22Rv1 (cell line): ENCODE measurements around the gene CAMSAP1.

ENCODE experiments used
- H3K27ac ChIP-seq: fragments of 450-650 bp; 2 replicates; pipeline ENCODE4 v1.5.1; 2017
- CTCF ChIP-seq: fragments of 450-650 bp; IDR thresholded peaks from 2 replicates; pipeline ENCODE4 v1.5.1; 2017; ENCODE audit warnings: mild to moderate bottlenecking
- ZFX ChIP-seq: fragments of 450-650 bp; IDR thresholded peaks from 2 replicates; pipeline ENCODE4 v1.6.1; 2017; ENCODE audit warnings: antibody characterized with exemption, borderline replicate concordance

Gene CAMSAP1

GRCh38 chr9:135821733-135822373 lies 85.5 kb downstream of the CAMSAP1 start:
- no peak overlapping the region for H3K27ac ChIP-seq
- TF ChIP-seq ZFX (no peak), CTCF (no peak)

- no peak for TF ChIP-seq ZFX
- no peak overlapping the region for H3K27ac ChIP-seq
These were observed 86.2 kb downstream of the CAMSAP1 start for GRCh38 chr9:135821116-135821515.

- TF ChIP-seq ZFX (no peak), CTCF (no peak)
- no peak overlapping the region for H3K27ac ChIP-seq
These were observed 86.7 kb downstream of the CAMSAP1 start for GRCh38 chr9:135820661-135821060.

GRCh38 chr9:135819905-135820304 lies 87.4 kb downstream of the CAMSAP1 start:
- TF ChIP-seq CTCF (peak; percentile 44), ZFX (no peak)
- no peak overlapping the region for H3K27ac ChIP-seq

- H3K27ac ChIP-seq, result no peak overlapping the region
- TF ChIP-seq ZFX, result no peak
- no peak for TF ChIP-seq CTCF
These were observed 88.4 kb downstream of the CAMSAP1 start for GRCh38 chr9:135818718-135819475.

- no peak overlapping the region for H3K27ac ChIP-seq
- no peak for TF ChIP-seq CTCF
- no peak for TF ChIP-seq ZFX
These were observed 89.2 kb downstream of the CAMSAP1 start for GRCh38 chr9:135817951-135818717.

GRCh38 chr9:135816651-135816970 lies 90.7 kb downstream of the CAMSAP1 start:
- TF ChIP-seq ZFX, result no peak
- TF ChIP-seq CTCF, result no peak
- no peak overlapping the region for H3K27ac ChIP-seq
